HEK293 (cell line): ENCODE results near the gene NFATC1.

Experiments
- TRIM28 ChIP-seq: IDR thresholded peaks from 2 replicates; pipeline ENCODE4 v1.6.1; 2011; ENCODE audit warnings: low read length, control low read depth, borderline replicate concordance
- ZBTB48 ChIP-seq: fragments of 450-650 bp; formaldehyde crosslinking; IDR thresholded peaks from 2 replicates; pipeline ENCODE4 v1.5.1; 2016; ENCODE audit warnings: missing biosample characterization, missing genetic modification characterization
- ZNF114 ChIP-seq: fragments of 450-650 bp; formaldehyde crosslinking; IDR thresholded peaks from 2 replicates; pipeline ENCODE4 v1.5.0; 2017; ENCODE audit warnings: missing biosample characterization, missing genetic modification characterization
- TF ChIP-seq, protein P1 (sequence below): fragments of 450-650 bp; formaldehyde crosslinking; IDR thresholded peaks from 2 replicates; pipeline ENCODE4 v1.5.1; 2016; ENCODE audit warnings: missing biosample characterization, missing genetic modification characterization

DNA sequence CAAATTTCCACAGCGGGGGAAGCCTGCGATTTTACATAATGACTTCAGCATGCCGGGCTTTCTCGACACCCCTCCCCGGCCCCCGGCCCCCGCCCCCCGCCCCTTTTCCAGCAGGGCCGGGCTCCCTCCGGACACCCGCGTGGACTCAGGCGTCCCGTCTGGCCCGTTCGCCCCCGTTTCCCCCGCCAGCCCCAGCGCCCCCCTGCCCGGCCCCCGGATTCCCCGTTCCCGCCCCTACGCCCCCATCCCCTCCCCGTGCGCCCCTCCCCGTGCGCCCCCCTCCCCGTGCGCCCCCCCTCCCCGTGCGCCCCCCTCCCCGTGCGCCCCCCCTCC lies 456 bp upstream of the NFATC1 start:
- TF ChIP-seq, protein P1, sequence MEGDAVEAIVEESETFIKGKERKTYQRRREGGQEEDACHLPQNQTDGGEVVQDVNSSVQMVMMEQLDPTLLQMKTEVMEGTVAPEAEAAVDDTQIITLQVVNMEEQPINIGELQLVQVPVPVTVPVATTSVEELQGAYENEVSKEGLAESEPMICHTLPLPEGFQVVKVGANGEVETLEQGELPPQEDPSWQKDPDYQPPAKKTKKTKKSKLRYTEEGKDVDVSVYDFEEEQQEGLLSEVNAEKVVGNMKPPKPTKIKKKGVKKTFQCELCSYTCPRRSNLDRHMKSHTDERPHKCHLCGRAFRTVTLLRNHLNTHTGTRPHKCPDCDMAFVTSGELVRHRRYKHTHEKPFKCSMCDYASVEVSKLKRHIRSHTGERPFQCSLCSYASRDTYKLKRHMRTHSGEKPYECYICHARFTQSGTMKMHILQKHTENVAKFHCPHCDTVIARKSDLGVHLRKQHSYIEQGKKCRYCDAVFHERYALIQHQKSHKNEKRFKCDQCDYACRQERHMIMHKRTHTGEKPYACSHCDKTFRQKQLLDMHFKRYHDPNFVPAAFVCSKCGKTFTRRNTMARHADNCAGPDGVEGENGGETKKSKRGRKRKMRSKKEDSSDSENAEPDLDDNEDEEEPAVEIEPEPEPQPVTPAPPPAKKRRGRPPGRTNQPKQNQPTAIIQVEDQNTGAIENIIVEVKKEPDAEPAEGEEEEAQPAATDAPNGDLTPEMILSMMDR (tag by site-specific recombination), result no peak
- TF ChIP-seq ZNF114 (no peak), TRIM28 (no peak), ZBTB48 (tag by site-specific recombination) (no peak)
